Stomach (tissue), 9 donors: Measurements from ENCODE around the gene RAPGEF1. TPM values are rescaled to one million over a fixed set of nuclear protein-coding genes. Genes with fewer than 3 reads are reported as not detected.
"Not testable (repeated sequence)": the region's sequence is repeated elsewhere in the genome, so short reads cannot be mapped to it uniquely, and the experiment has no call there.

Experiments used
- DNase-seq, 2 donors: peaks; one replicate each; pipeline versions ENCODE4 v3.0.0 to v3.0.0-alpha.2; 2013 to 2019
- H3K27ac ChIP-seq, 5 donors: fragments of 200-600 bp in 4 of 5; sonication (generic) in 4 of 5; one replicate each; pipeline ENCODE4 v1.5.1; 2013 to 2019; ENCODE audit warnings: mild to moderate bottlenecking in 1 of 5, moderate library complexity in 1 of 5
- H3K27me3 ChIP-seq, 3 donors: fragments of 200-600 bp; sonication (generic); one replicate each; pipeline ENCODE4 v1.5.1; 2017 to 2019; ENCODE audit warnings: mixed run types in 1 of 3
- H3K36me3 ChIP-seq, 4 donors: fragments of 200-600 bp; sonication (generic); 1 replicate in 3 of 4; 2 replicates in 1 of 4; pipeline ENCODE4 v1.5.1; 2016 to 2019
- H3K4me1 ChIP-seq, 4 donors: fragments of 200-600 bp; sonication (generic); one replicate each; pipeline ENCODE4 v1.5.1; 2016 to 2019
- H3K4me3 ChIP-seq, 4 donors: fragments of 200-600 bp; sonication (generic) in 3 of 4; one replicate each; pipeline ENCODE4 v1.5.1; 2016 to 2019; ENCODE audit warnings: mild to moderate bottlenecking in 1 of 4
- H3K9me3 ChIP-seq, 4 donors: fragments of 200-600 bp; sonication (generic); one replicate each; pipeline ENCODE4 v1.5.1; 2016 to 2019
- CTCF ChIP-seq, 7 experiments: fragments of 450-650 bp in 4 of 7; fragments of 200-600 bp in 3 of 7; sonication (generic) in 3 of 7; IDR thresholded peaks; one replicate each; pipeline ENCODE4 v1.5.1; 2016 to 2019; ENCODE audit warnings: antibody characterized with exemption in 7 of 7, control low read depth in 2 of 7, mild to moderate bottlenecking in 1 of 7
- EP300 ChIP-seq: sonication (generic); formaldehyde crosslinking; IDR thresholded peaks from one replicate; pipeline ENCODE4 v1.6.1; 2017; ENCODE audit warnings: antibody characterized with exemption
- POLR2A ChIP-seq, 4 donors: fragments of 450-650 bp; IDR thresholded peaks; one replicate each; pipeline ENCODE4 v1.6.1; 2016; ENCODE audit warnings: antibody characterized with exemption in 4 of 4, control low read depth in 2 of 4, mild to moderate bottlenecking in 1 of 4, moderate library complexity in 1 of 4
- POLR2AphosphoS5 ChIP-seq, 3 donors: sonication (generic); formaldehyde crosslinking; IDR thresholded peaks; one replicate each; pipeline ENCODE4 v1.6.1; 2016; ENCODE audit warnings: antibody characterized with exemption in 3 of 3
- WGBS, 5 donors: extraction: QIAGEN DNeasy Blood & Tissue Kit in 3 of 5; methylation state at CpG; one replicate each; pipeline versions ENCODE4 v1.1.5 to v1.1.7; 2013 to 2018; 5-methylcytosine and 5-hydroxymethylcytosine counted together
- intact Hi-C: fragments of 100-400 bp; cut with DNase I; formaldehyde crosslinking; loops from one replicate; pipeline ENCODE4 v1.15.1; 2023; ENCODE audit warnings: low total_unique reads
- polyA plus RNA-seq, 3 donors: library from polyadenylated mRNA; stranded (reverse); fragments of 200-250 nt; gene quantifications; one replicate each; pipeline ENCODE4 v1.2.3, GENCODE V29; 2013
- total RNA-seq, 5 donors: library from RNA; depleted of rRNA; stranded (reverse); fragments of >200 nt; gene quantifications; one replicate each; pipeline versions ENCODE4 v1.1.0 to v1.2.3, GENCODE V29; 2014 to 2016
- donor health status: healthy with polysubstance abuse.
- donor health status: Bipolar disorder and iron deficiency.
- donor health status: healthy.

Gene RAPGEF1
- total and polyA plus RNA-seq, 8 donors: 8.4 to 84.6 (median 45.1) TPM

GRCh38 chr9:131666774-131667173 lies 73.1 kb downstream of the RAPGEF1 start:
- Histone ChIP-seq H3K36me3 (no peaks in the 10 kb centered on the region), H3K4me3 (no peak overlapping the region), H3K9me3 (no peaks in the 10 kb centered on the region), H3K27me3 (no peaks in the 10 kb centered on the region), H3K4me1 (peaks cover 31 to 71% (median 48%) of the 10 kb centered on the region in 4 donors), H3K27ac (peak overlapping the region in 4 of 5 donors; percentile 65 to 88 (median 78))
- WGBS, 5 donors: 82 to 94% (median 90%) methylated on average over 5 to 8 of the region's 8 CpGs
- TF ChIP-seq CTCF (IDR thresholded peaks at IDR 0.05) (no peak), EP300 (no peak), POLR2A (IDR thresholded peaks at IDR 0.05) (no peak), POLR2AphosphoS5 (IDR thresholded peaks at IDR 0.05) (no peak)
- intact Hi-C loops: no loop called here
- DNase-seq: no peak

DNA sequence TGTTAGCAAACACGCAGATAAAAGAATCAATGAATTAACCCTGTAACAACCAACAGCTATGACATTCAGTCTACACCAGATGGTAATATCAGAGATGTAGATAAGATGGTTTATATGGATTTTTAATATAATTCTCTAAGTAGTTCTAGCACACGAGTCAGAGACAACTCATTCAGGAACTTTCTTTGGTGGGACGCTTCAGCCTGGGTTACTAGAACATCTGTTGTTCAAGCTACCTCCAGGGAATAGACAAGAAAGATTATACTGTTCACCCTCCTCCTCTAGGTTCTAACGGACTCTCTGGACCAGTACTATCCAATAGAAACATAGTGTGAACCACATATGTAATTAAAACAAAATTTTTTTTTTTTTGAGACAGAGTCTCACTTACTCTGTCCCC lies 73.8 kb downstream of the RAPGEF1 start:
- no peaks in the 10 kb centered on the region for H3K27me3 ChIP-seq
- peaks cover 31 to 70% (median 46%) of the 10 kb centered on the region in 4 donors for H3K4me1 ChIP-seq
- WGBS, 5 donors: 59 to 66% (median 64%) methylated on average over 4 of the region's 4 CpGs
- intact Hi-C loops: no loop called here
- no peaks in the 10 kb centered on the region for H3K36me3 ChIP-seq
- no peak for DNase-seq
- TF ChIP-seq CTCF (IDR thresholded peaks at IDR 0.05) (no peak), POLR2A (IDR thresholded peaks at IDR 0.05) (no peak), POLR2AphosphoS5 (IDR thresholded peaks at IDR 0.05) (no peak), EP300 (no peak)
- H3K4me3 ChIP-seq: no peak overlapping the region
- no peaks in the 10 kb centered on the region for H3K9me3 ChIP-seq
- no peak overlapping the region for H3K27ac ChIP-seq

- no peaks in the 10 kb centered on the region for H3K36me3 ChIP-seq
- WGBS, 5 donors: 67 to 84% (median 77%) methylated on average over 5 of the region's 5 CpGs
- H3K27ac ChIP-seq: no peak overlapping the region
- H3K4me3 ChIP-seq: no peak overlapping the region
- intact Hi-C loops: no loop called here
- TF ChIP-seq POLR2A (IDR thresholded peaks at IDR 0.05): no peak
- TF ChIP-seq CTCF (IDR thresholded peaks at IDR 0.05): no peak
- no peak for TF ChIP-seq POLR2AphosphoS5 (IDR thresholded peaks at IDR 0.05)
- no peak for TF ChIP-seq EP300
- H3K9me3 ChIP-seq: no peaks in the 10 kb centered on the region
- no peaks in the 10 kb centered on the region for H3K27me3 ChIP-seq
- DNase-seq: no peak
- H3K4me1 ChIP-seq: peaks cover 23 to 71% (median 42%) of the 10 kb centered on the region in 4 donors
Observed at GRCh38 chr9:131663288-131663687, 76.6 kb downstream of the RAPGEF1 start.

- WGBS, 5 donors: 79 to 84% (median 82%) methylated on average over 4 of the region's 4 CpGs
- peaks cover 25 to 71% (median 42%) of the 10 kb centered on the region in 4 donors for H3K4me1 ChIP-seq
- H3K36me3 ChIP-seq, H3K4me3 ChIP-seq, H3K27me3 ChIP-seq, H3K27ac ChIP-seq, DNase-seq, intact Hi-C loops, H3K9me3 ChIP-seq: not testable (repeated sequence)
Observed at GRCh38 chr9:131662289-131662621, 77.6 kb downstream of the RAPGEF1 start.

DNA sequence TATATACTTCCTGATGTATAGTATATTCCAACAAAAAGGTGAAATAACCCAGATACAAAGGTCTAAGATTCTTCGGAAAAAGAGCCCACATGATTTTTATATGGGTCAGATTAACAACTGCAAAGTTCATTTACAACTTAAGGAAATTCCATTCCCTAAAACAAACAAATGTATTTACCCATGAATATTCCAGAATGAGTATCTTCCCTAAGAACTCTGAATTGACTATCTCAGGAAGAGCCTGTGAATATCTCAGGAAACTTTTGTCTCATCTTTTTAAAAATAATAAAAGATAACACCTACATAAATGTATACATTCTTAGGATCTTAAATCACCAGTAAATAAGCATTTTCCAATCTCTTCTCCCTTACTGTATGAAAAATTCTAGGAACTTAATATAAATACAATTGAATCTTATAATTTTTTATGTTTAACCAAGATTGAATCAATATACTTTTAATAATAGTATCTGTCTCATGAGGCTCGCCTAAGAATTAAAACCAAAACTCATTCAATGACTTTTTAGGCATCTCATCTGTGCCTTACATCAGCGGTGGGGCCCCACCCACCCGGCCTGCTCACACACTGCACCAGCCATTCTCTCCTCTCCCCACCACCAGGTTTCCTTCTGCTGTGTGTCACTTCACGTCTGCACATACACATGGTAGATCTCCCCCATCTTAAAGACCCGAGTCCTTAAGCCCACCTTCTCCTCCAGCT lies 78.1 kb downstream of the RAPGEF1 start:
- H3K4me3 ChIP-seq: no peak overlapping the region
- DNase-seq: no peak
- intact Hi-C loops: no loop called here
- no peaks in the 10 kb centered on the region for H3K9me3 ChIP-seq
- TF ChIP-seq EP300: no peak
- TF ChIP-seq POLR2AphosphoS5 (IDR thresholded peaks at IDR 0.05): no peak
- no peak for TF ChIP-seq CTCF (IDR thresholded peaks at IDR 0.05)
- no peak for TF ChIP-seq POLR2A (IDR thresholded peaks at IDR 0.05)
- H3K27me3 ChIP-seq: no peaks in the 10 kb centered on the region
- WGBS, 5 donors: 66 to 71% (median 71%) methylated on average over 6 of the region's 6 CpGs
- no peaks in the 10 kb centered on the region for H3K36me3 ChIP-seq
- H3K4me1 ChIP-seq: peaks cover 29 to 71% (median 44%) of the 10 kb centered on the region in 4 donors
- no peak overlapping the region for H3K27ac ChIP-seq
